ENCODE results near the gene CCDC30. TPM values are rescaled to one million over a fixed set of nuclear protein-coding genes. Genes with fewer than 3 reads are reported as not detected.

CCDC30 gene
- total and polyA plus RNA-seq, 10 of the 15 experiments (the other 5 are each of a cell fraction or from before 2014, with no cell fraction given), result 0.46 to 1.8 (median 1.0) TPM

GRCh38 chr1:42450061-42450460 is 13.0 kb upstream of the CCDC30 start:
- Histone ChIP-seq H2AFZ (ENCODE audit: control insufficient read depth, low read depth, low read length) (no peak overlapping the region), H3K4me2 (ENCODE audit: control insufficient read depth, insufficient read depth) (no peak overlapping the region), H3K9ac (ENCODE audit: control insufficient read depth, insufficient read depth, low read length) (no peak overlapping the region), H3K4me1 (ENCODE audit: control insufficient read depth, insufficient read depth, low read length) (no peaks in the 10 kb centered on the region; the same call in 1 of the 2 replicates), H4K20me1 (ENCODE audit: control insufficient read depth, insufficient read depth) (no peaks in the 10 kb centered on the region), H3K79me2 (ENCODE audit: control insufficient read depth, insufficient read depth, low read length) (no peaks in the 10 kb centered on the region), H3K36me3 (ENCODE audit: control insufficient read depth in 2 of 2, insufficient read depth in 2 of 2, low read length in 1 of 2) (no peaks in the 10 kb centered on the region), H3K27ac (ENCODE audit: control insufficient read depth, insufficient read depth) (no peak overlapping the region), H3K9me3 (replicated peaks; ENCODE audit: control insufficient read depth, insufficient read depth, low read length) (no peaks in the 10 kb centered on the region), H3K27me3 (replicated peaks in 1 of 2; ENCODE audit: control insufficient read depth in 2 of 2, insufficient read depth in 2 of 2, low read length in 1 of 2) (no peaks in the 10 kb centered on the region), H3K4me3 (no peak overlapping the region)
- DNase-seq (ENCODE audit: low read depth, low spot score) (no peak), ATAC-seq (no peak), FAIRE-seq (no peak)
- CTCF ChIA-PET, result interaction anchor here (1.6 kb wide), 1 partner anchor 14 kb away, joined by 3 read pairs; no protein-coding TSS in a partner anchor
- POLR2A ChIA-PET, result interaction anchor here (0.8 kb wide), 1 partner anchor 91 kb away, joined by 5 read pairs; no protein-coding TSS in a partner anchor
- SMC1A ChIA-PET (ENCODE audit: uncharacterized antibody, unreplicated experiment), result interaction anchor here (0.6 kb wide), 1 partner anchor 18 kb away, joined by 4 read pairs; no protein-coding TSS in a partner anchor
- 91% methylated on average over 1 of the region's 1 CpG for WGBS (ENCODE audit: insufficient coverage, insufficient replicate concordance, low lambda C conversion rate, missing lambda C conversion rate)
- intact Hi-C loops (cut with micrococcal nuclease; ENCODE audit: unreplicated experiment) (no loop called here), in situ Hi-C loops (cut with MboI) (no loop called here)
- BruUV-seq (replicated peaks), result no TSS peak
- RAD21 ChIA-PET (ENCODE audit: unreplicated experiment), result no interaction called here
- TF ChIP-seq SREBF1 (IDR thresholded peaks at IDR 0.05; ENCODE audit: low read length) (no peak), HCFC1 (IDR thresholded peaks at IDR 0.05; ENCODE audit: low read length) (no peak), CREB1 (IDR thresholded peaks at IDR 0.05; ENCODE audit: low read depth) (0 out of 2 replicates have a peak, but pooled peaks have one; percentile 40), RUNX3 (IDR thresholded peaks at IDR 0.05; ENCODE audit: low read length) (peak; percentile 34; the same call in 1 of the 2 replicates), POLR2AphosphoS5 (IDR thresholded peaks at IDR 0.05; ENCODE audit: low read length) (no peak), ZBTB40 (IDR thresholded peaks at IDR 0.05; ENCODE audit: borderline replicate concordance) (no peak), NR2F1 (conservative IDR thresholded peaks at IDR 0.05) (no peak), JUNB (IDR thresholded peaks at IDR 0.05) (peak; percentile 30; the same call in 1 of the 2 replicates), CBX5 (IDR thresholded peaks at IDR 0.05; ENCODE audit: low read depth) (no peak), RCOR1 (conservative IDR thresholded peaks at IDR 0.05; ENCODE audit: low read depth, low read length) (no peak), TCF7 (IDR thresholded peaks at IDR 0.05; ENCODE audit: borderline replicate concordance) (peak; percentile 55; the same call in 1 of the 2 replicates)

Measured in GM12878 (cell line).